Calu3 (cell line): Measurements from ENCODE around the gene MAP3K13. TPM values are rescaled to one million over a fixed set of nuclear protein-coding genes. Genes with fewer than 3 reads are reported as not detected.

Experiments used
- BruUV-seq: library from RNA; stranded (reverse); fragments of 400-500 nt; replicated peaks from 2 replicates; lab custom pipeline; 2021; lab: Mats Ljungman, UMichigan
- CTCF ChIA-PET: fragments of 300-600 bp; sonication (Branson Sonifier 250); formaldehyde crosslinking; loops from one replicate; lab custom pipeline; 2022; ENCODE audit warnings: antibody characterized with exemption; lab: Charles Lee
- DNase-seq: peaks from one replicate; pipeline ENCODE4 v3.0.0; 2022
- H3K27ac Mint-ChIP-seq: one replicate; pipeline ENCODE4 v1.8.0; 2022; ENCODE audit warnings: mixed read lengths; ENCODE audit not compliant: unreplicated experiment
- H3K27me3 Mint-ChIP-seq: one replicate; pipeline ENCODE4 v1.8.0; 2022; ENCODE audit warnings: mixed read lengths; ENCODE audit not compliant: unreplicated experiment
- H3K36me3 Mint-ChIP-seq: one replicate; pipeline ENCODE4 v1.8.0; 2022; ENCODE audit warnings: mild to moderate bottlenecking, moderate library complexity, mixed read lengths; ENCODE audit not compliant: insufficient read depth, unreplicated experiment
- H3K4me1 Mint-ChIP-seq: one replicate; pipeline ENCODE4 v1.8.0; 2022; ENCODE audit warnings: mild to moderate bottlenecking, low read depth, mixed read lengths; ENCODE audit not compliant: unreplicated experiment
- H3K4me3 Mint-ChIP-seq: one replicate; pipeline ENCODE4 v1.8.0; 2022; ENCODE audit warnings: mild to moderate bottlenecking, low read depth, moderate library complexity, mixed read lengths; ENCODE audit not compliant: unreplicated experiment
- H3K9me3 Mint-ChIP-seq: one replicate; pipeline ENCODE4 v1.8.0; 2022; ENCODE audit warnings: low read depth, mixed read lengths; ENCODE audit not compliant: unreplicated experiment
- CTCF ChIP-seq: fragments of 200-600 bp; IDR thresholded peaks from one replicate; pipeline ENCODE4 v1.8.0; 2022; ENCODE audit warnings: antibody characterized with exemption; ENCODE audit not compliant: unreplicated experiment
- intact Hi-C: fragments of 100-400 bp; cut with micrococcal nuclease; formaldehyde crosslinking; loops from one replicate; pipeline ENCODE4 v1.10.0; 2022; ENCODE audit not compliant: unreplicated experiment
- total RNA-seq: library from RNA; stranded (reverse); gene quantifications from 2 replicates; pipeline ENCODE4 v1.2.3, GENCODE V29; 2022

MAP3K13 gene
- total RNA-seq, 1 experiment from 2014 or later = 102 TPM

GRCh38 chr3:185330238-185330637, 32.7 kb upstream of the MAP3K13 start:
- Mint-ChIP-seq H3K27me3 (no peaks in the 10 kb centered on the region), H3K9me3 (no peaks in the 10 kb centered on the region), H3K36me3 (peaks cover 80% of the 10 kb centered on the region), H3K4me3 (peak overlapping the region; percentile 73), H3K27ac (peak overlapping the region; percentile 95), H3K4me1 (peaks cover 77% of the 10 kb centered on the region)
- DNase-seq = peak; percentile 60
- intact Hi-C loops = loop anchor here (5.0 kb wide), 1 partner anchor 92 kb away; no protein-coding TSS in a partner anchor
- CTCF ChIA-PET = interaction anchor here (0.6 to 1.1 kb wide), 3 partner anchors 22 to 1671 kb away, joined by 3 to 7 read pairs (median 5); no protein-coding TSS in a partner anchor
- no peak for TF ChIP-seq CTCF
- no TSS peak for BruUV-seq

- TF ChIP-seq CTCF = no peak
- intact Hi-C loops = loop anchor here (5.0 kb wide), 1 partner anchor 92 kb away; no protein-coding TSS in a partner anchor
- no TSS peak for BruUV-seq
- Mint-ChIP-seq H3K4me1 (peaks cover 77% of the 10 kb centered on the region), H3K4me3 (peak overlapping the region; percentile 73), H3K9me3 (no peaks in the 10 kb centered on the region), H3K27ac (peak overlapping the region; percentile 95), H3K27me3 (no peaks in the 10 kb centered on the region), H3K36me3 (peaks cover 80% of the 10 kb centered on the region)
- CTCF ChIA-PET = interaction anchor here (0.6 to 1.6 kb wide), 3 partner anchors 12 to 111 kb away, joined by 3 to 7 read pairs (median 7); no protein-coding TSS in a partner anchor
- peak; percentile 50 for DNase-seq
Observed at GRCh38 chr3:185330644-185331043, 32.3 kb upstream of the MAP3K13 start.

GRCh38 chr3:185332026-185332735, 30.8 kb upstream of the MAP3K13 start:
- BruUV-seq = no TSS peak
- H3K27me3 Mint-ChIP-seq = no peaks in the 10 kb centered on the region

GRCh38 chr3:185335799-185336198, 27.1 kb upstream of the MAP3K13 start:
- Mint-ChIP-seq H3K4me1 (peaks cover 88% of the 10 kb centered on the region), H3K27ac (peak overlapping the region; percentile 95), H3K4me3 (peak overlapping the region; percentile 45), H3K36me3 (peaks cover 80% of the 10 kb centered on the region), H3K27me3 (no peaks in the 10 kb centered on the region), H3K9me3 (no peaks in the 10 kb centered on the region)
- DNase-seq = peak; percentile 64
- intact Hi-C loops = loop anchor here (5.0 kb wide), 1 partner anchor 222 kb away; no protein-coding TSS in a partner anchor
- CTCF ChIA-PET = interaction anchor here (0.6 to 1.2 kb wide), 2 partner anchors 10 to 177 kb away, joined by 3 to 4 read pairs; no protein-coding TSS in a partner anchor
- TF ChIP-seq CTCF = no peak
- no TSS peak for BruUV-seq

More at GRCh38 chr3:185332026-185332735, 30.8 kb upstream of the MAP3K13 start:
- H3K36me3 Mint-ChIP-seq = peaks cover 82% of the 10 kb centered on the region
- peak overlapping the region; percentile 73 for H3K4me3 Mint-ChIP-seq
- H3K27ac Mint-ChIP-seq = peak overlapping the region; percentile 95
- DNase-seq = no peak
- no peak for TF ChIP-seq CTCF
- CTCF ChIA-PET = interaction anchor here (1.1 to 1.6 kb wide), 4 partner anchors 14 to 25 kb away, joined by 3 to 7 read pairs (median 4); no protein-coding TSS in a partner anchor
- no peaks in the 10 kb centered on the region for H3K9me3 Mint-ChIP-seq
- intact Hi-C loops = loop anchor here (1.0 to 5.0 kb wide), 2 partner anchors 14 to 90 kb away; no protein-coding TSS in a partner anchor
- peaks cover 77% of the 10 kb centered on the region for H3K4me1 Mint-ChIP-seq
